Cerebellar nuclear complex (tissue), 1 donor: Measurements from ENCODE around the gene SGPP2.

ENCODE experiments used
- DNase-seq, 2 experiments: peaks; one replicate each; lab custom pipeline; 2025; lab: John Stamatoyannopoulos, UW

SGPP2 gene

DNA sequence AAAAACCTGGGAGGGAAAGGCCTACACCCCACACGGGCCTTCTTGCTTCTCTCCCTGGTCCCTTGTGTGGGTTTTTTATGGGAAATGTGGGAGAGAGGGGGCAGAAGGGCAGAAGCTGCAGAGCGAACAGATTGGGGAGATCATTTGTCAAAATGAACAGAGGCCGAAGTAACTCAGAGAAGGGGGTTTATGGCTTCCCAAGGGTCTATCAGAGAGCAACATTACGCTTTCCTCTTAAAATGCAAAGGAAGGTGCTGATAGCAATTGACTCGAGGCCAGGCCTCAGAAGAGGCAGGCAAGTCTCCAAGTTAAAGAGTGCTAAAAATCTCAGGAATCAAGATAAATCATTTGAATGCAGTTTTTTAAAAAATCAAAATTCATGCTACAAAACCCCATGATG is 101.5 kb downstream of the SGPP2 start:
- DNase-seq = no peak

GRCh38 chr2:222526480-222527277 is 102.3 kb downstream of the SGPP2 start:
- no peak for DNase-seq

GRCh38 chr2:222532315-222532714 is 108.0 kb downstream of the SGPP2 start:
- DNase-seq = no peak

DNA sequence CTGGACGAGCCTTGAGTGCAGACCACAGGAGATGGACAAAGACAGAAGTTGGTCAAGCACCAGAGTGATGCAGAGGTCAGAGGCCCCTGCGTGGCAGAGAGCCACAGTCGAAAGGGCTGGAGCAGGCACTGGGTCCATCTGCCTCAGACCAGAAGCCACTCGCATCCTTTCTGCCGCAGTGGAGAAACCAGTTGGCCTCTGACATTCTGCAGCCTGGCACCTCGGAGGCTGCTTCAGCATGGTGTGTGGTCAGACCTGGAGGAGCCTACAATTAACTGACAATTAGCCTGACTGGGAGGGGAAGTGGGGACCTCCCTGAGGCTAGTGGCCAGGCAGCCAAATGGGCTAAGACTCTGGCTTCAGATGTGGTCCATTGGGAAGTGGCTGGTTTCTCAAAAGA is 111.1 kb downstream of the SGPP2 start:
- no peak for DNase-seq

DNA sequence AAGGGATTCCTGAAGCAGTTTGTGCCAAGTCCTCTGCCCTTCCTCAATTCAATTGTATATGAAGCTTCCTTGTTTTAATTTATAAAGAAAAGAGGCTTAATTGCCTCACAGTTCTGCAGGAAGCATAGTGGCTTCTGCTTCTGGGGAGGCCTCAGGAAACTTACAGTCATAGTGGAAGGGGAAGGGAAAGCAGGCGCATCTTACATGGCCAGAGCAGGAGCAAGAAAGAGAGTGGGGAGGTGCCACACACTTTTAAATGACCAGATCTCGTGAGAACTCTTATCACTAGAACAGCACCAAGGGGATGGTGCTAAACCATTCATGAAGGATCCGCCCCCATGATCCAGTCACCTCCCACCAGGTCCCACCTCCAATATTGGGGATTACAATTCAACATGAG is 114.2 kb downstream of the SGPP2 start:
- no peak for DNase-seq

DNA sequence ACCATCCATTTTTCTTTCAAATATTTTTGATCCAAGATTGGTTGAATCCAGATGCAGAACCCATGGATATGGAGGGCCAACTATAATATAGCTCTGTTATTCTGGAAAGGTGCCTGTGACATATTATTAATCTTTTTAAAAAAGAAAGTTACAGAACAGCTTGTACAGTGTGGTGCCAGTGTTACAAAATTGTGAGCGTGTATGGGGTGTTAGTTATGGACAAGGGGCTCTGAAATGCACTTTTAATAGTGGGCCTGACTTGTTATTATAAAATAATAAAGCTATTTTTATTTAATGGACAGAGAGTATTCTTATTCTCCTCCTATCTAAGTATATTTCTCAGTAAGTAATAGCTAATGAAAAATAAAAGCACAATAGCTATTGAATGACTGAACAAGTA is 120.3 kb downstream of the SGPP2 start:
- no peak for DNase-seq

GRCh38 chr2:222545823-222546795 is 121.8 kb downstream of the SGPP2 start:
- no peak for DNase-seq

DNA sequence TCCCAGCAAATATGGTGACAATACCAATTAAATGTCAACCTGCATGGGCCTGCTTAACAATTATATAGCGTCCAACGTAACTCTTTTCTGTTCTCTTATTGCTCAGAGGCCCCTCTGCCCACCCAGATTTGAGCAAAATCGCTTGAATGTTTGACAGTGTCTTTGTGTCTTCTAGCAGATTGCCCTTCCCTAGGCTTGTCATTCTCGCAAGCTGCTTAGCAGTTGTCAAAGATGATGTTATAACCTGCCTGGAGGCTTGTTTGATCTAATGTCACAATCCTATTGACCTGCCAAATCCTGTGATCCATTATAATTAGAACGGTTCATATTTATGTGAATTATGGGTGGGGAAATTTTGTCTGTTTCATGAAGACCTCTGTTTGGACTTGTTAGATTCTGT is 122.7 kb downstream of the SGPP2 start:
- DNase-seq = no peak

DNA sequence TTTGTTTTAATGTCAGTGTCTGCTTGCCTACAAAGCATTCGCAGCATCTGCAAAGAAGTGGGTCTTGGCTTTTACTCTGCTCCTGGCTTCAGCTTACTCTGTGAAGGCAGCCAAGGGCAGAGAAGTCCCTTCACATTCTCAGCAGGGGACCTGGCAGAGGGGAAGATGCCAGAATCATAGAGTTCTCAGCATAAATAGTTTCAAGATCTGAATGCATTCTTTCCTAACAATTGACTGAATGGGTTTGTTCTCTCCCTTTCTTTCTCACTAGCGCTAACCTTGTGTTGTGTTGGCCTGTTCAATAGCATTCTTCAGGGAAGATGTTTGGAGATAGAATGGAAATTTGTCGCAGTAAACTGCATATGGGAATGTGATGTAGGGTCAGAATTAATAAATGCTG is 124.6 kb downstream of the SGPP2 start:
- DNase-seq = peak; percentile 24 to 56

DNA sequence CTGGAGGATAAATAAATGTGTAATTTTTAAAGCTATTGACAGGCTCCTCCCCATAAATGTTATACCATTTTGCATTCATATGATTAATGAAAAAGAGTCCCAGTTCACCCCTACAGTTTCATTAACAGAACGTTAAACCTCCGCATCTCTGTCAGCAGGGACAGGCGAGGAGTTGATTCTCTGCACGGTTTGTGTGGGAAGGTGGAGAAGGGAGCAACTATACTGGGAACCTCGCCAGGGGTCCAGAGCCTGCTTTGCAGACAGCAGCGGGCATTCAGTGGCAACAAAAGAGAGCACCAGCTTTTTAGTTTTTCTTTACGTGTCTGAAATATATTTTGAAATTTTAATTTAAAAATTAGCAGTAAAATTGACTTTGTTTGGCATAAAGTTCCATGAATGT is 130.2 kb downstream of the SGPP2 start:
- DNase-seq = no peak

DNA sequence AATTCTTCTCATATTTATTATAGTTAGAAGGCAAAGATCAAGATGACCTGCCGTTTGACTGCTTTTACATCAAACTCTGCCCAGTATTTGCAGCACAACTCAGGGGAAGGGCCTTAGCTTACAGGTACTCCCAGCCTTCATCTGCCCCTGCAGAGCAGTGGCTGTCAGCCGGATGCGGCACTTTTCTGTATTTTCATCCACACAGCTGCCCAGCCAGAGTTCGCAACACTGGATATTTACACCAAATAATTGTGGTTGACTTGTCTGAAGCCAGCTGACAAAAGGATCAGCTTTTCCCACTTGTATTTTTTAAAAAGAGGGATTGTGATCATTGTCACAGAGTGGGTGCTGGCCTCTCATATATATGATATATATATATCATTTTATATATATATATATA is 136.8 kb downstream of the SGPP2 start:
- DNase-seq = no peak

DNA sequence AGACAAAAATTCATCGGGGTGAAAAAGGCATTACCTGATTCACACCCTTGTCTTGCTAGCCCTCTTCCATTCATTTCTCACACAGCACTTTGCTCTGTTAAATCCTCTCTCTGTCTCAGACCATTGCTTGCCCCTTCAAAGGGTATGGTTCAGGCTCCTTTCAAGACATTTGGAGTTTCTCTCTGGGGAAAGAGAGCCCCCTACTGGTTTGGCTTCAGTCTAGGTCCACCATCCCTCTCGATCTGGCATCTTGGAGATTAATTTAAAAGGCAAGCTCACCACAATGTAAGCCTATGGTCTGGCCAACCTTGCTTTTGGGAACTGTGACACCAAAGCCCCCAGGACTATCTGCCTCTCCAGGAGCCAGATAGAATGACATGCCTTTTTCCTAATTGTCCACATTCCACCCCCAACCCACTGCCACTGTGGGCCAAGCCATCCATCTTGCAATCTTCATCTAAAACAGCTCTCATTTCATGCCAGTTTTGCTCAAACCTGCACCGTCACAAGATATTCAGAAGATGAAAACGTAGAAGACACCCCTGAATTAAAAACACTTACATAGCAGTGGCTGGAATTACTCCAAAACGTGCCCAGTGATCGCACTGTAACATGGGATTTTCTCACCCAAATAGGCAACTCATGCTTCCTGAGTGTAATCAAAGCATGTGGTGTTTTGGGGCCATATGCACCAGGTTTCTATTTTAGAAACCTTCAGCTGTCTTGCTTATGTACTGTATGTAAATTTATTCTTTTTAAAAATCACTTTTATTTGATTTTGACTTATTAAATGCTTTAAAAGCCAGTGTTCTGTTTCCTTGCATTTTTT is 137.7 kb downstream of the SGPP2 start:
- peak in 1 of 2 experiments; percentile 43 for DNase-seq

DNA sequence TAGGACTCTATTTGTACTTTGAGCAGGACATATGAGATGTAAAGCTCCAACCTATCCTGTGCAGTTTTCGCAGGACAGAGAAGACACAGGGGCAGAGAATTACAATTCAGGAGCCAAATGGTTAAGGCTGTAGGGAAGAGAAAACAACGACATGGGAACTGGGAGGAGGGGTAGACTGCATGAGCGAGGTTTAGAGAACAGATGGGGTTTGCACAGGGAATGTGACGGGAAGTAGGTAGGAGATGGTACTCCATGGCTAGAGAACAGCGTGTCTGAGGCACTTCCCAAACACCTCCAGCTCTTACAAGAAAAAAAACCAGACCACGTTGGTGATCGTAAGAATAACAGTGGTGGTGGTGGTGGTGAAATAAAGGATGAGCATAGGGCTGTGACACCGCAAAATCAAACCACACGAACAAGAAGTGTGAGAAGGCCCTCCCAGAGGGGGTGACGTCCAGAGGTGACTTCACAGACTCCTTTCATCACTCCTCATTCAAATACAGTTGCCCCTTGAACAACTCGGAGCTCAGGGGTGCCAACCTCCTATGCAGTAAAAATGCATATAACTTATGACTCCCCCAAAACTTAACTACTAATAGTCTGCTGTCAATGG is 138.9 kb downstream of the SGPP2 start:
- DNase-seq = no peak

DNA sequence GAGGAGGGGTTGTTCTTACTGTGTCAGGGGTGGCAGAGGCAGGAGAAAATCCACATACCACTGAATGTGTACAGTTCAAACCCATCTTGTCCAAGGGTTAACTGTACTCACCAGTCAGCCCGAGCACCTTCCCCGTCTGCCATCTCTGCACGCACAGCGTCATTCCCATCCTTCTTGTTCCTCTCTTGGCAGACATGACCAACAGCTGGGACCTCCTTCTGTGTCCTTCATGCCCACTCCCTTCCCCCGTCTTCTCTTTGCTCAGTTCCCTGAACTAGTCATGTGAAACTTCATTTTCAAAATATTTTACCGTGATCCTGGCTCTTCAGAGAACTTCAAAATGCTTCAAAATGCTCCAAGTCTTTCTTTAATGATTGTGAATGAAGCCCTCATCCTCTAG is 139.6 kb downstream of the SGPP2 start:
- DNase-seq = no peak

DNA sequence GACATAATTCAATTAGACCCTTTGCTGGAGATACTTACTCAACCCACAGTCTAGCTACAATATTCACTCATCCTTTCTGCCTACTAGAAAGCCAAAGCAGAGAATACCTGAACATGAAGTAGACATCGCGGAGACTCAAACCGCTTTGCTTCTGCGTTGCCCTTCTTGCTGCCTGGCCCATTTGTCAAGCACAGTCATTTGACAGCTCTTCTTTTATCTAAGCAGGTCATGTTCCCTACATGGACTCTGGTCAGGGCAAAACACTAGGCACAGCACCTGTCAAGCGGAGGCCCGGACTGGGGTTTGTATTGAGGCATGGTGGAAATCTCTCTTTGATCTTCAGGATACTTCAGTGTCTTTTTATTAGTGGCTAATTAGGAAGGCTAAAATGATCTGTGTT is 141.9 kb downstream of the SGPP2 start:
- no peak for DNase-seq

- peak in 1 of 2 experiments; percentile 57 for DNase-seq
Measured at GRCh38 chr2:222568865-222569264, 144.5 kb downstream of the SGPP2 start.

- no peak for DNase-seq
Measured at GRCh38 chr2:222569826-222570225, 145.5 kb downstream of the SGPP2 start.

DNA sequence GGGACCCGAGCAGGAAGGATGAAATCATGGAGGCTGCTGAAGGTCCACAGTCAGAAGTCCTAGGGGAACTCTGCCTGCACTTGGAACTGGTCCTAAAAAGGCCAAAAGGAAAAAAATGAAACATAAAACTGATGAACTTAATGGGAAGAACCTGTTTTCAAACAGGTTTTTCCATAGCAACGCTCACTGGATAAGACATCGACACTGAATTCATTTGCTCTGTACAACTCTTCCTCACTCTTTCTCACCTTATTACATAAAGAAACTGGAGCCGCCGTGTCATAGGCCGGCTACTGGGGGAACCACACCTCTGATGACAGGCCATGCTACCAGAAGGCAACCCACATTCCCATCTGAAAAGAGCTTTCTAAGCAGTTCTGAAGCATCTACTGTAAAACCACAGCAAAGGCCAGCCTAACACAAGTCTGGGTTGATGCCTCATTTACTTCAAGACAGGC is 147.9 kb downstream of the SGPP2 start:
- DNase-seq = no peak

GRCh38 chr2:222572751-222573174 is 148.4 kb downstream of the SGPP2 start:
- no peak for DNase-seq

DNA sequence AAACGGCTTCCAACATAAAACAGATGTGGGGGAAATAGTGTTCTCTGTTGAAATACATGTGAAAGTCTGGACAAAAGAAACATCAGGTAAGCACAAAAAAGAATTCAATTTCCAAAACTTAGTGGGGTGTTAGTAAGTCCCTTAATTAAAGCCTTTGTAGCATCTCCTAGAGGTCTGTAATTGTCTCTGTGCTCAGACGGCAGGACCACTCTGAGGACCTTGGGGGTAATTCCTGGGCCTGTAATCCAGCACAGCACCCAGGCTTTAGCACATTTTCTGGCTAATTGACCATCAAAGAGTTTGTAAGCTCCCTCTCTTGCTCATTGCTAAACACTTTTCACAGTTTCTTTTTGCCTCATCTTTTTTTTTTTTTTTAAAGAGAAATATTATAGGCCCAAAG is 151.3 kb downstream of the SGPP2 start:
- DNase-seq = no peak
